HG03064 (cell line): ENCODE results near the gene PFDN4.

Source experiments
- ATAC-seq: cut with Tn5 transposase; IDR thresholded peaks from one replicate; pipeline ENCODE4 v1.9.1; 2021; ENCODE audit warnings: low read depth; ENCODE audit not compliant: unreplicated experiment

The PFDN4 gene, protein sequence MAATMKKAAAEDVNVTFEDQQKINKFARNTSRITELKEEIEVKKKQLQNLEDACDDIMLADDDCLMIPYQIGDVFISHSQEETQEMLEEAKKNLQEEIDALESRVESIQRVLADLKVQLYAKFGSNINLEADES

GRCh38 chr20:54207743-54208547, at the start of gene PFDN4:
Gene PFDN4, plus strand, starts transcription at chr20:54208087. Its CDS starts 14 bp downstream, at chr20:54208101.
- ATAC-seq, result peak; percentile 94

DNA sequence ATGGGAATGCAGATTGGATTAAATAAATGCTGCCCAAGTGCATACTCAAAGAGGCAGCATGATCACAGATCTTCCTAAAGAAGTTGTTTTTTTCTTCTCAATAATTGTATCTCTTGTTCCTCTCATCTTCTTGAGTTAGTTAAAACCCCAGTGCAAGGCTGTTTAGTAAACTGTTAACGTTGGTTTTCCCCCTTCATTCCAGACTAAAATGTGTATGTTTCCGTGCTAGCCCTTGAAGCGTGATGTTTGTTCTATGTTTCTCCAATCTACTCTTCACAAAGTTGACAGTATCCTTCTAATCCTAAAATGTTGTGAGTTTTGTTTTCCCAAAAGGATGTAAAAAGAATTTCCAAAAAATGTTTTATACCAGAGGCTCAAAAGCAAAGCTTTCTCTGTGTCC, 49.7 kb upstream of the PFDN4 start:
- no peak for ATAC-seq

DNA sequence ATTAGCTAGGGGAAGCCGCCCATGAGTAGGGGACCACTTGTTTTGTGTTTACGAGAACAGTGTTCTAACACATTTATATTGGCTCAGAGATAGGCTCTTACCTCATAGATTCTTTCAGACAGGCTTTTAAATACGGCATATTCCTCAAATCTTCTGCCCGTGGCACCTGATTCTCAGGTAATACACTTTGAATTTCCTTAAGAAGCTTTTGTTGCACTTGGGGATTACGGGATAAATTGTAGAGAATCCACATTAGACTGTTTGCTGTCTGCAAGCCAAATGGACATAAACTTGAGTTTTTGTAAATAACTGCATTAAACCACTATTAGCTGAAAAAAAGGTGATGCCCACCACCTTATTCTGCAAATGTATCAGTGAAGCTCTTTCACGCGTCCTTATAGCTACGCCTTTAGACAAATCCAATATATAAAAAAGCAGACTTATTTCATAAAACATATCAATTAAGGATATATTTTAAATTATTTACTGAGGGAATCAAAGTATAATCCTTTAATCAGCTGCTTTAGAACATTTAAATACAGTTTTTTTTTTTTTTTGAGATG, 49.0 kb upstream of the PFDN4 start:
- no peak for ATAC-seq

DNA sequence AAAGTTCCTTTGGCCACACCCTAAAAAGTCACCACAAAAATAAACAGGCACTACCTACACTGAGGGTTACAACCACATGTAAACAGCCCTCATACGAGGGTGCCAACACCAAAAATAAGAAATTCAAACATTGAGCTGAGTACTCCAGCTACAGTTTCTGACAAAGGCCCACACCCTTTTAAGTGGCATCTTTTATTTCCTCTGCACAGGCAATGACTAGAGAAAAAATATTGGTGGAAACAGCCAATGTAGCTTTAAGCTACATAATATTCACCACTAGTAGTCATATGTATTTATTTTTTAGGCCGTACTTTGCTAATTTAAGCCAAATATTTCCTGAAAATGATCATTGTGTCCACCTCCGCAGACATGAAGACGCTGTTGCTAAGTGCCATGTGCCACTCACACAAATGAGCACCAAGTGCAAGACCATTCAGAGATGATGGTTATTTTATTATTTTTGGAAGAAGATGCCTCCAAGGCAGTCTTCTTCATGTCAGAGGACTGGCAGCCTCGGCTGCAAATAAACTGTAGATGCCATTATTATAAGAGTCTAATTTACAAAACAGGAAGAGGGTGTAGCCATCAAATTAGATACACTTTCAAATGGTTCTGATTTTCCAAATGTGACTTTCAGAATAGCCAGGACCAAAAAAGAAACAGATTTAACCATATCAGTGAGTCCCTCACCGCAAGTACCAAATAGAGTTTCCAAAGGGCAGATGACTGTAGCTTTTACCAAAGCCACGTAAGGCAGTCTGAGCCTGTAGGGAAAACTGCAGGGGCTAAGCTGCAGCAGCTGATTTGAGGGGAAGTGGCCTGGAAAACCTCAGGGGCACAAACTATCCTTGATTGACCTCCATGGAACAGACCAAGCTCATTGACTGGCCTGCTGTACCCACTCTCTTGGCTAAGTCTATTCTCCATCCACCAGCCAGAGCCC, 47.6 kb upstream of the PFDN4 start:
- no peak for ATAC-seq

DNA sequence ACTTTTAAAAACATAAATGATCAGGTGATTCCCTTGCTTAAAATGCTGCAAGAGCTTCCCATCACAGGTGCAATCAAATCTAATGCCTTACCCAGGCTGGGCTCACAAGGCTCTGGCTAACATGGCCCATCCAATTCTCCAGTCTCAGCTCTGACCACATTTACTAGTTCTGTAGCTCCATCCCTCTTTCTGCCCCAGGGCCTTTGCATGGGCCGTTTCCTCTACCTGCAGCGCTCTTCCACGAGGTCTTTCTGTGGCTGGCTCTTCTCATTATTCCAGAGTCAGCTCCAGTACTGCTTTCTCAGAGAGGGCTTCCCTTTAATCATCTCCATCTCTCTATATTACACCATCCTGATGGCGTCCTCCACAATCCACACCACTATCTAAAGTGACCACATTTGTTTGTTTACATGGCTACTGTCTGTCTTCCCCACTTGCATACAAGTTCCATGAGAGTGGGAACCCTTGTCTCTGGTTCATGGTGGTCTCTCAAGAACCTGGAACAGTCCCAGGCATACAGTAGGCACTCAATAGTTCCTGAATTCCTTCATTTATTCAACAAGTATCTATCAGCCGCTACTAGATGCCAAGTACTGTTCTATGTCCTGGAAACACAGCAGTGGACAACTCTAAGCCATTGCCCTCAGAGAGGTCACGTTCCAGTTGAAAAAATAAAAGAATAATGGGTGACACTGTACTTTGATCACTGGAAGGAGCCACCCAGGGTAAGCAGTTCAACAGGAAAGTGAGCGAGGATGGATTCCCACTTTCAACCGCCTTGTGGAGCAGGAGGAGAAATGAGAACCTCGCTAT, 46.7 kb upstream of the PFDN4 start:
- ATAC-seq, result no peak

DNA sequence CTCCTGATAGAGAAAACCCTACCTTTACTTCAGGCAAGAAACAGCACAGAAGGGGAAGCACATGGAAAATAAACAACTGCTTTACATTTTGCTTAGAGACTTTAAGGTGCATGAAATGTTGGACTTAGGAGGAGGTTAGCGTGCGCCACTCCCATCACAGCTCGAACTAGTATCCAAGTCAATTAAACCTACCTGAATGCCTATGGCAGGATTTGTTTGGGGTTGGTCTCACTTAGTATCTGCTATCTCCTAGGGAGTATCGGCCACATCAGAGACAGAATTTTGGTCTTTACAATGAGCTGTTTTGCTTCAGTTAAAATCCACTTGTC, 46.1 kb upstream of the PFDN4 start:
- ATAC-seq, result no peak

GRCh38 chr20:54162378-54163009, 45.4 kb upstream of the PFDN4 start:
- ATAC-seq, result no peak

GRCh38 chr20:54163402-54163801, 44.5 kb upstream of the PFDN4 start:
- ATAC-seq, result no peak

DNA sequence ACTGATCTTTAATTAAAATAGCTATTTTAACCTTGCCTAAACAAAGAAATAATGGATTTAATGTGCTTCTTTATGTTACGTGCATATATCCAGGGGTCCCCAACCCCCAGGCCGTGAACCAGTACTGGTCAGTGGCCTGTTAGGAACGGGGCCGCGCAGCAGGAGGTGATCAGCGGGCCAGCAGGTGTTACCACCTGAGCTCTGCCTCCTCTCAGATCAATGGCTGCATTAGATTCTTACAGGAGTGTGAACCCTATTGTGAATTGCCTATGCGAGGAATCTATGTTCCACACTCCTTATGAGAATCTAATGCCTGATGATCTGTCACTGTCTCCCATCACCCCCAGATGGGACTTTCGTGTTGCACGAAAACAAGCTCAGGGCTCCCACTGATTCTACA, 42.9 kb upstream of the PFDN4 start:
- no peak for ATAC-seq

GRCh38 chr20:54165803-54166202, 42.1 kb upstream of the PFDN4 start:
- ATAC-seq, result no peak

DNA sequence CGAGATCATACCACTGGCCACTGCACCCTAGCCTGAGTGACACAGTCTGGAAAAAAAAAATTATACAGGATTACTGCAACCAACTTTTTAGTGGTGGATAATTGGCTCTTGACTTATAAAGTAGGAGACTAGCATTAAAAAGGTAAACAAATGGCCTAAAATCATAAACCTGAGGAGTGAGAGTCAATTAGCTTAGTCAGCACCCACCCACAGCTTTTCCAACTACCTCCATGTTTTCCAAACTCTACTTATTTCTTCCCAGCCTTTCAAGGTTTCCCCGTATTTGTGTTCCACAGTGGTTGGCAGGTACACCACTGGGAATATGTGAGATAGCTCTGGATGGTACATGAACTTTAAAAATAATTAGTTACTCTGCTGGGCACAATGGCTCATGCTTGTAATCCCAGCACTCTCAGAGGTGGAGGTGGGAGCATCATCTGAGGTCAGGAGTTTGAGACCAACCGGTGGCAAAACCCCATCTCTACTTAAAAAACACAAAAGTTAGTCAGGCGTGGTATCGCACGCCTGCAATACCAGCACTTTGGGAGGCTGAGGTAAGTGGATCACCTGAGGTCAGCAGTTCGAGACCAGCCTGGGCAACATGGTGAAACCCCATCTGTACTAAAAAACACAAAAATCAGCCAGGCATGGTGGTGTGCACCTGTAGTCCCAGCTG, 40.8 kb upstream of the PFDN4 start:
- no peak for ATAC-seq

DNA sequence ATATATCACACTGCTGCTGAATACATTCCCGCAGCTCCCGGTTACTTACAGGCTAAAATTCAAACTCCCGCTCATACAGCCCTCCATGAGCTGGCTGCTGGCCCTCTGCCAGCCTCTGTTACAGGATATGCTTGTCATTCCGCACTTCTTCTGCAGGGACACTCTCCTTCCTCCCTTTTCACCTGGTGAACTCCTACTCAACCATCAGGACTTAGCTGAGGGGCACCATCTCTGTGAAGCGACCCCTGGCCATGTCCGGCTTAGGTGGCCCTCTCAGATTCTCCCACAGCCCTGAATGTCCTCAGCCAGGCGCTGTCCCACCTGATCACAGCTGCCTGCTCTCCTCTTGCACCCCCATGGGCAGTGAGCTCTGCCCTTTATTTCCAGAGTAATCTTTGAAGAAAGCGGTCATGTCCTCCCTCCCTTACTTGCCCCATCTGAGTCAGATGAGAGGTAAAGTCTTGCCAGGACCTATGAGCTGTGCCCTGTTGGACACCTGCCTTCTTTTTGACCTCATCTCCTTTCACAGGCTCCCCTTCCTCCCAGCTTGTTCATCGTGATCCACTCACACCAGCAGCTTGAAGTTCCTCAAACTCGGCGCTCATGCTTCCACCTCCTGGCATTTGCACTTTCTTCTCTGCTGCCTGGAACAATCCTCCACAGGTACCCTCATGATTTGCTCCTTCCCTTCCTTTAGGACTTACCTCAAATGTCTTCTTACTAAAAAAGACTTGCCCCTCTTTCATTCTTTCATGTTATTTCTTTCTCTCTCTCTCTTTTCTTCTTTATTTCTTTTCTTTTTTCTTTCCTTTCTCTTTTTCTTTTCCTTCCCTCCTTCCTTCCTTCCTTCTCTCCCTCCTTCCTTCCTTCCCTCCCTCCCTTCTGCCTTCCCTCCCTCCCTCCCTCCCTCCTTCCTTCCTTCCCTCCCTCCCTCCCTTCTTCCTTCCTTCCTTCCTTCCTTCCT, 39.7 kb upstream of the PFDN4 start:
- no peak for ATAC-seq

DNA sequence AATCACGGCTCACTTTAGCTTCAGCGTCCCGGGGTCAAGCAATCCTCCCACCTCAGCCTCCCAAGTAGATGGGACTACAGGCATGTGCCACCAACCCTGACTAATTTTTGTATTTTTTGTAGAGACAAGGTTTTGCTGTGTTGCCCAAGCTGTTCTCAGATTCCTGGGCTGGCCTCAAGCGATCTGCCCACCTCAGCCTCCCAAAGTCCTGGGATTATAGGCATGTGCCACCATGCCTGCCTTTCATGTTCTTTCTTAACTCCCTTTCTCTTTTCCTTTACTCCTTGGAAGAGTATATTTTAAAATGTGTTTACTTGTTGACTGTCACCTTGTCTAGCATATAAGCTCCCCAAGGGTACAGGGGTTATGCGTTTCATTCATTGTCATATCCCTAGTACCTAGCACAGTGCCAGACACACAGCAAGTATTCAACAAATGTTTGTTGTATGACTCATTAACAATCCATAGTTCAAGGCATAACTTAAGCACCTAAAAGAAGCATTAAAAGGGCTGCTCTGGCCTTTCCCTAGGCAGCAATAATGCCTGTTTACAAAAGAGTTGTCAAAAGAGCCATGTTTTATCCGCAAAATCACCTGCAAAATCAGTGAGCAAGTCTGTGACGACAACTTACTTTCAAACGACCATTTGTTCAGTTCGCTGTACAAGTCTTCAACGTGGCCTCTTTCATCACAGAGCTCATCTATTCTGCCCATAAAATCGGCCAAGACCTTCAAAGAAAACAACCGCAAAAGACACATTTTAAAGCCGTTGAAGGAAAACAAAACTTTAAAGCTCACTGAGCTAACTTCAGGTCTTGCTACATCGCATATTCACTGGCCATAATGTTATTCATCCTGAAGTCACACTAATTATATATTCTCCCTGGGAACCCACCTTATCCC, 38.7 kb upstream of the PFDN4 start:
- no peak for ATAC-seq

GRCh38 chr20:54170026-54170471, 37.8 kb upstream of the PFDN4 start:
- no peak for ATAC-seq

GRCh38 chr20:54170963-54171362, 36.9 kb upstream of the PFDN4 start:
- ATAC-seq, result no peak

DNA sequence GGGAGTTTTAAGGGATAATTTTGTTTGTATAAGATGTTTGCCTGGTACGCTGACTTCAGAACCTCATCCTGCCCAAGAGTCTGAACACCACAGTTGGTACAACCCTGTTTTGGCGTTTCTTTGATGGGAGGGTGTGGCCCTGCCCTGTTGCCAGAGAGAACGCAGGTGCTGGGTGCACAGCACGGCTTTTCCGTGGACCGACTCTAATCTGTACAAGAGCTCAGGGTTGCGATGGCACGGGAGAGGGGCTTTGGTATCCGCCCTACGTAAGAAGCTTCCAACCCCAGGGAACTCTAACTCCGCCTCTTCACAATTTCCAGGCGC, 35.4 kb upstream of the PFDN4 start:
- ATAC-seq, result no peak
